D721Med (cell line): ENCODE data around the gene SEC14L1.

Source experiments
- DNase-seq: peaks from one replicate; pipeline ENCODE4 v3.0.0; 2011; ENCODE audit warnings: low spot score; ENCODE audit not compliant: insufficient read length
- FAIRE-seq: peaks from 2 replicates; lab custom pipeline; 2011; peaks lifted over from hg19 to GRCh38; lab: Jason Lieb, UNC
- TF ChIP-seq, protein P1 (sequence below): IDR thresholded peaks from 2 replicates; pipeline ENCODE4 v1.5.1; 2012; ENCODE audit warnings: mild to moderate bottlenecking, control low read depth; ENCODE audit not compliant: insufficient read depth; ENCODE audit errors: missing control alignments

SEC14L1 gene

DNA sequence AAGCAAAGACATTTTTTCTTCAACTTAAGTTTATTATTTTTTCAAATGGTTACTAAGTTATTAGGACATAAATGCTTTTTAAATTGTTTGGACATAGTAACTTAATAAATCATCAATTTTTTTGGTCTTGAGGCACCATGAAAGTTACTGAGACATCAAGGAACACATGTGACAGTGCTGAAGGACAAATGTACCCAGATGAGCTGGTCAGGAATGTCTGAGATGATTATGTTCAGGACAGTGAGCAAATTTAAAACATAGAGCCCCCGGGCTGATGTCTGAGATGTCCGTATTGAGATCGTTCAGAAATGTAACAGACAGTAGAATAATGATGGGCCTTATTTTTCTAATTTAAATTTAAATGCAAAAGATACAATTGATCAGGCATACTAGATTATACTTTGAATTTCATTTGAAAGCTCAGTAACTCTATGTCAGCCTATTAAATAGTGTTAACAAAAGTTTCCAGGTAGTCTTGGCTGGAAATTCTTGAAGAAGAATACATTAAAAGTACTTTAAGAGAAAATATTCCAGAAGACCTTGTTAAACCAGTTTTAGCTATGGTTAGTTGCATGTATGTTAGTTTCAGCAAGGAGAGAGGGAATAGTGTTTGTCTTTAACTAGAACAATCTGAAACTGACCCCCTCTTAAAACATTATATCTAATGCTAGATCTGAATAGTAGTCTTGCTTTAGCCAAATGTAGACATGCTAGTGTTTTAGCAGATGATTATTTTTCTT lies 36.4 kb downstream of the SEC14L1 start:
- DNase-seq = no peak
- FAIRE-seq = no peak
- TF ChIP-seq, protein P1, sequence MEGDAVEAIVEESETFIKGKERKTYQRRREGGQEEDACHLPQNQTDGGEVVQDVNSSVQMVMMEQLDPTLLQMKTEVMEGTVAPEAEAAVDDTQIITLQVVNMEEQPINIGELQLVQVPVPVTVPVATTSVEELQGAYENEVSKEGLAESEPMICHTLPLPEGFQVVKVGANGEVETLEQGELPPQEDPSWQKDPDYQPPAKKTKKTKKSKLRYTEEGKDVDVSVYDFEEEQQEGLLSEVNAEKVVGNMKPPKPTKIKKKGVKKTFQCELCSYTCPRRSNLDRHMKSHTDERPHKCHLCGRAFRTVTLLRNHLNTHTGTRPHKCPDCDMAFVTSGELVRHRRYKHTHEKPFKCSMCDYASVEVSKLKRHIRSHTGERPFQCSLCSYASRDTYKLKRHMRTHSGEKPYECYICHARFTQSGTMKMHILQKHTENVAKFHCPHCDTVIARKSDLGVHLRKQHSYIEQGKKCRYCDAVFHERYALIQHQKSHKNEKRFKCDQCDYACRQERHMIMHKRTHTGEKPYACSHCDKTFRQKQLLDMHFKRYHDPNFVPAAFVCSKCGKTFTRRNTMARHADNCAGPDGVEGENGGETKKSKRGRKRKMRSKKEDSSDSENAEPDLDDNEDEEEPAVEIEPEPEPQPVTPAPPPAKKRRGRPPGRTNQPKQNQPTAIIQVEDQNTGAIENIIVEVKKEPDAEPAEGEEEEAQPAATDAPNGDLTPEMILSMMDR = no peak

DNA sequence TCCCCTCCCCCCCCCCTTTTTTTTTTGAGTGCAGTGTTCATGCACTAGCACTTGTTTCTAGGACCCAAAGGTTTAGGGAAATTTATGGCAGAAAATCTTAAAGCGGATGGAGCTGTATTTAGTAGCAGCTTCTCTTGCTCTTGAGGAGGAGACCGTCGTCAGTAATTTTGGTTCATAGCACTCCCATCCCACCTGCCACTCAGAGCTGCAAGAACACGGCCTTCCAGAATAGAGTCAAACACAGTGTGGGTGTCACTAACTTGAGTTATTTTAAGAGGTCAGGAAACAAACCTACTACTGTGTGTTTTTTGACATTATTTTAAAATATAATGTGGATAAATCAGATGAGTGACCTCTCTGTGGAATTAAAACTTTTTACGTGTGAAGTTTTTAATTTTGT lies 37.3 kb downstream of the SEC14L1 start:
- TF ChIP-seq, protein P1 = no peak
- FAIRE-seq (no peak), DNase-seq (no peak)

DNA sequence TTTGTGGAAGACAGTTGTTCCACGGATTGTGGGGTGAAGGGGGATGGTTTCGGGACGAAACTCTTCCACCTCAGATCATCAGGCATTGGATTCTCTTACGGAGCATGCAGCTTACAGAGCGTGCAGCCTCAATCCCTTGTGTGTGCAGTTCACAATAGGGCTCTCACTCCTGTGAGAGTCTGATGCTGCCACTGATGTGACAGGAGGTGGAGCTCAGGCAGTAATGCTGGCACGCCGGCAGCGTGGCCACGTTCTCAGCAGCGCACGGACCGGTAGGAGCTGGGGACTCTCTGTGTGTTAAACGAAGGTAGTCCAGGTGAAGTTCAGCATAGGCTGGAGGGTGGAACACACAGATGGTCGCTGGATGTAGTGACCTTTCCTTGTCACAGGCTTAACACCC lies 37.8 kb downstream of the SEC14L1 start:
- no peak for DNase-seq
- TF ChIP-seq, protein P1 = no peak
- no peak for FAIRE-seq

DNA sequence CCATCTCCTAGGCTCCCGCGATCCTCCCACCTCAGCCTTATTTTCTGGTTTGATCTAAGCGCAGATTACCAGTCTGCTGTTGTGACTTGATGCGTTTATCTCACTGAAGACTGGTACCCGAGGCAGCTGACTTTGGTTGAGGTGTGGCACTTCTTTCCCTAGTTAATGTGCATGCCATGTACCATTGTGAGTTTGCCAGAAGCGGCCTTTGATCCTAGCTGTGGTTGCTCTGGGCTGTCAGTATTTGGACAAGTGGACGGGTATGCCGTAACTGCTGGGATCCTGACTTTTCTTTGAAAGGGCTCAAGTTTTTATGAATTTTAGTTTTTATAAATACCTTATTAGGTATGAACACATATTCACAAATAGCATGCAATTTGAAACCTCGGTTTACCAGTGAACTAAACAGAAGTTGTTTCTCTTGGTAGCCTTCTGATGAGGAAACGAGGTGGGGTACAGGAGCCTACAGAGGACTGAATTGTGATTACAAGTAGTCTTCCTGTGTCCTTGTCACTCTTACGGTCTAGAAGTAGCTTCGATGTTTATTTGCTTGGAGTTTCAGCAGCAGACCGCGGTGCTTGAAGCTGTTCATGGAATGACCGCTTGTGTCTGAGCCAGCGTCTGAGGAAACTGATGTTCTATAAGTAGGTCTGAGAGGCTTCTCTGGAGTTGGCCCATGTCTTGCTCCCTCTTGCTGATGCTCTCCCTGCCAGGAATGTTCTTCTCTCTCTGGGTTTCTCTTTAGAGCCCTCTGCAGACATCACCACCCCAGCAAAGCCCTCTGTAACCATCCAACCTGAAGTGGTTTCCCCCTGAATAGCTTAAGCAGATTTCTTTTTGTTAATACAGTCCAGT lies 40.0 kb downstream of the SEC14L1 start:
- FAIRE-seq (no peak), DNase-seq (no peak)
- TF ChIP-seq, protein P1 = no peak

DNA sequence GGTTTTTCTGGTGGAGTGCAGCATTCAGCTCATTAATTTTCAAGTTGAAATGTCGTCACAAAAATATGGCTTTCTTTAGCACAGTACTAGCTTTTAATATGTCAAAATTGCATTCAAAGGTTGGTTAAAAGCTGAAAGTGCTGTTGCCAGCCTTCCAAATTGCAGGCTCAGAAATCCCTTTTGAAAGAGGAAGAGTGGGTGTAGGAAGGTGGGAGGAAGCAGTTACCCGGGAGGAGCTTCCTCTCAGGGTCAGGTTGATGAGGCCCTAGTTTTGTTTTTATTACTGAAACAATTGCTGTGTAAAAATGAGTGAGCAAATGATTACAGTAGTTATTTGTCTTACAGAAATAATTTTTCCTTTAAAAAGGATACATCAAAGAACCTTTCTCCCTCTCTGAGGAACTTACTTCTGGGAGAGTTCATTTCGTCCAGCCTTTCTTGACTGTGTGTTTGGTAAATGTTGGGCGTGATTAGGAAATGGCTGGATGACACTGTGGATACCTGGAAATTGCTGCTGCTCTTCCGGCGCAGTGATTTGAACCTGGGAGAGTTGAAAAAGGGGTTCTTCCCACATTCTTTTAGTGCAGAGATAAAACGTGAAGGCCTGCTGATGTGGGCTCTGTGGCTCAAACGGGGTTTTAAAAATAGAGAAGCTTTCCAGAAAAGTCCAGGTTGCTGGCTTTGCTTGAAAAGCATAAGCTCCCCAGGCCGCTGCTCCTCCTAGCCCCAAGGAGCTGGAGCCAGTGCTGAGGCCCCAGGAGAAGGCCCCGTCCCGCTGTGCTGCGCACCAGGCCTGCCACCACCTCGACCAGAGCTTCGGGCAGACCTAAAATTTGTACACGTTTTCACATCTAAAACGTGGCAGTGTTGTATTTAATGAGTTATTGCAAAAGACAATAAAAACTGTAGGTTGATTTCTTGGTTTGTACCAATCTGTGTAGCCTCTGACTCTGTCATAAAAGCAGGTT lies 41.7 kb downstream of the SEC14L1 start:
- TF ChIP-seq, protein P1 = no peak
- no peak for FAIRE-seq
- DNase-seq = no peak

DNA sequence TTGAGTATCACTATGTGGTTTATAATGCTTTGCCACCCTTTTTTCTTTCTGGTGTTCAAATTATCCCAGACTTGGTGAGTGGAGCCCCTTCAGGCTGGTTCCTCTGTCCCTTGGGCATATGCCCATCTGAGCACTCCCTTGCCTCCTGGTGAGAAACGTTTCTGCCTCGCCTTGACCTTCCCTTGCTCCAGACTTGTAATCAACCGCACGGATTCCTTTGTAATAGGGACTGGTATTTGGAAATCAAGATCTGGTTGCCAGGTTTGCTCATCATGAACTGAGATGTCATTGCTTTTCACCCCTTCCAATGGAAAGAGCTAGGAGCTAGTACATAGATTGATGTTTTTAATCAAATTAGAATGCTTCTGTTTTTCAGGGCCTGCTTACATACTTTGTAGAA lies 43.7 kb downstream of the SEC14L1 start:
- no peak for DNase-seq
- no peak for FAIRE-seq
- TF ChIP-seq, protein P1 = no peak
